HFFc6 (cell line): Measurements from ENCODE around the gene ITPR3. TPM values are rescaled to one million over a fixed set of nuclear protein-coding genes. Genes with fewer than 3 reads are reported as not detected.
A peak's percentile ranks its signal among the peaks of the same experiment; 100 is the strongest.

Experiments
- DNase-seq: peaks from one replicate; pipeline ENCODE4 v3.0.0-alpha.2; 2018
- H3K27ac Mint-ChIP-seq: 2 replicates; pipeline ENCODE4 v1.8.0; 2020; ENCODE audit warnings: mild to moderate bottlenecking, mixed read lengths
- H3K27me3 Mint-ChIP-seq: 2 replicates; pipeline ENCODE4 v1.8.0; 2021; ENCODE audit warnings: mild to moderate bottlenecking, moderate library complexity, mixed read lengths; ENCODE audit not compliant: insufficient read depth
- H3K36me3 Mint-ChIP-seq: 2 replicates; pipeline ENCODE4 v1.8.0; 2021; ENCODE audit warnings: low read depth, mixed read lengths
- H3K4me1 Mint-ChIP-seq: 2 replicates; pipeline ENCODE4 v1.8.0; 2020; ENCODE audit warnings: low read depth, mixed read lengths
- H3K4me3 Mint-ChIP-seq: 2 replicates; pipeline ENCODE4 v1.8.0; 2020; ENCODE audit warnings: mild to moderate bottlenecking, moderate library complexity, mixed read lengths
- H3K9me3 Mint-ChIP-seq: 2 replicates; pipeline ENCODE4 v1.8.0; 2020; ENCODE audit warnings: mild to moderate bottlenecking, mixed read lengths
- CTCF ChIP-seq: fragments of 200-600 bp; sonication (generic); IDR thresholded peaks from 2 replicates; pipeline ENCODE4 v1.5.0; 2021; ENCODE audit warnings: antibody characterized with exemption, mild to moderate bottlenecking
- total RNA-seq, 6 experiments: library from RNA; stranded (reverse); fragmentation: NEBNext Ultra II Directional; extraction: Animal tissue kit (Norgen Biotek cat#: 25700); gene quantifications; 2 replicates in 1 of 6; 3 replicates in 5 of 6; pipeline ENCODE4 v1.2.3, GENCODE V29; 2021

The ITPR3 gene
- total RNA-seq, 6 experiments from 2014 or later = 20.2 to 30.3 (median 26.9) TPM

GRCh38 chr6:33675968-33676367 lies 54.8 kb downstream of the ITPR3 start:
- Mint-ChIP-seq H3K27me3 (peaks cover 2% of the 10 kb centered on the region), H3K36me3 (peaks cover 16% of the 10 kb centered on the region), H3K27ac (peak overlapping the region; percentile 74), H3K9me3 (no peaks in the 10 kb centered on the region), H3K4me3 (no peak overlapping the region), H3K4me1 (peaks cover 63% of the 10 kb centered on the region)
- DNase-seq = no peak
- no peak for TF ChIP-seq CTCF

DNA sequence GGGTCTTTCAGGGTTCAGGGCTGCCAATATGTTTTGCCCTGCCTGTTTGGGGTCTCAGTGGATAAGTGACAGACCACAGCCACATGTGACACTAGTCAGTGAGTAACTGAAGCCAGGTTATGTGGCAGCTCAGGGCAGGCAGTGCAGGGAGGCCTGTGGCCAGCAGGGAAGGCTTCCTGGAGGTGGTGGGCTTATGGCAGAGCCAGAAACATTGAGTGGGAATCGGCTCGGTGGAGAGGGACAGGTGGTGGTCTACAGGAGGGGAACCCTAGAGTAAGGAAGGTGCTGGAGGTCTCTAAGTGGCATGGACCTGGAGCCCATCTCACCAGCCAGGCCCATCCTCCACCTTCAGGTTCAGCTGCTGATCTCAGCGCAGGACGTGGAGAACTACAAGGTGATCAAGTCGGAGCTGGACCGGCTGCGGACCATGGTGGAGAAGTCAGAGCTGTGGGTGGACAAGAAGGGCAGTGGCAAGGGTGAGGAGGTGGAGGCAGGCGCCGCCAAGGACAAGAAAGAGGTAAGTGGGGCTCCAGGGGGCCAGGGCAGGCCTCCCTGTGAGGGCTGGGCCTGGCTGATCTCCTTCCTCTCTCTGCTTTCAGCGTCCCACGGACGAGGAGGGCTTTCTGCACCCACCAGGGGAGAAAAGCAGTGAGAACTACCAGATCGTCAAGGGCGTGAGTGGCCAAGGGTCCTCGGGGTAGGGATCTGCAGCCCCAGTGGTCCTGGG lies 55.5 kb downstream of the ITPR3 start:
- TF ChIP-seq CTCF = no peak
- Mint-ChIP-seq H3K27ac (peak overlapping the region; percentile 74), H3K9me3 (no peaks in the 10 kb centered on the region), H3K27me3 (peaks cover 2% of the 10 kb centered on the region), H3K4me3 (no peak overlapping the region; the same call in 1 of the 2 replicates), H3K36me3 (peaks cover 16% of the 10 kb centered on the region), H3K4me1 (peaks cover 59% of the 10 kb centered on the region)
- DNase-seq = no peak

DNA sequence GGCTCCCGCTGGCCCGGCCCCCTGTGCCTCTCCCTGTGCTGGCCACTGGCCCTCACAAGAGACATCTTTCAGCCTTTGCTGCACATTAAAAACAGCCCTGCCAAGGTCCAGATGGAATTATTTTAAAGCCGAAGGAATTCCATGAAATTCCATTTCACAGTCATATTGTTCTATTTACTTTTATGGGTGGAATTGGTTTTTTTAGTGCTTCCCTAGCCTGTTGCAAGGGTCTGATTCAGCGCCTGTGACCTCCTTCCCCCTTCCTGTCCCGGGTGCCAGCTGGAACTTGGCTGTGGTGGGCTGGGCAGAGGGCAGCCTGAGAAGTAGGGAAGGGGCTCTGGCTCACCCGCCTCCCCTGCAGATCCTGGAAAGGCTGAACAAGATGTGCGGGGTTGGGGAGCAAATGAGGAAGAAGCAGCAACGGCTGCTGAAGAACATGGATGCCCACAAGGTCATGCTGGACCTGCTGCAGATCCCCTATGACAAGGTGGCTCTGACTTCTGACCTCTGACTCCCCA lies 56.1 kb downstream of the ITPR3 start:
- DNase-seq = peak; percentile 36
- TF ChIP-seq CTCF = no peak
- Mint-ChIP-seq H3K9me3 (no peaks in the 10 kb centered on the region), H3K27ac (peak overlapping the region; percentile 74), H3K4me3 (no peak overlapping the region), H3K4me1 (peaks cover 55% of the 10 kb centered on the region), H3K27me3 (peaks cover 2% of the 10 kb centered on the region), H3K36me3 (peaks cover 16% of the 10 kb centered on the region)

- peaks cover 52% of the 10 kb centered on the region for H3K4me1 Mint-ChIP-seq
- no peak for TF ChIP-seq CTCF
- H3K4me3 Mint-ChIP-seq = no peak overlapping the region
- H3K36me3 Mint-ChIP-seq = peaks cover 16% of the 10 kb centered on the region
- DNase-seq = no peak
- H3K27me3 Mint-ChIP-seq = peaks cover 2% of the 10 kb centered on the region
- peak overlapping the region; percentile 74 for H3K27ac Mint-ChIP-seq
- no peaks in the 10 kb centered on the region for H3K9me3 Mint-ChIP-seq
Observed at GRCh38 chr6:33677689-33678088, 56.6 kb downstream of the ITPR3 start.

DNA sequence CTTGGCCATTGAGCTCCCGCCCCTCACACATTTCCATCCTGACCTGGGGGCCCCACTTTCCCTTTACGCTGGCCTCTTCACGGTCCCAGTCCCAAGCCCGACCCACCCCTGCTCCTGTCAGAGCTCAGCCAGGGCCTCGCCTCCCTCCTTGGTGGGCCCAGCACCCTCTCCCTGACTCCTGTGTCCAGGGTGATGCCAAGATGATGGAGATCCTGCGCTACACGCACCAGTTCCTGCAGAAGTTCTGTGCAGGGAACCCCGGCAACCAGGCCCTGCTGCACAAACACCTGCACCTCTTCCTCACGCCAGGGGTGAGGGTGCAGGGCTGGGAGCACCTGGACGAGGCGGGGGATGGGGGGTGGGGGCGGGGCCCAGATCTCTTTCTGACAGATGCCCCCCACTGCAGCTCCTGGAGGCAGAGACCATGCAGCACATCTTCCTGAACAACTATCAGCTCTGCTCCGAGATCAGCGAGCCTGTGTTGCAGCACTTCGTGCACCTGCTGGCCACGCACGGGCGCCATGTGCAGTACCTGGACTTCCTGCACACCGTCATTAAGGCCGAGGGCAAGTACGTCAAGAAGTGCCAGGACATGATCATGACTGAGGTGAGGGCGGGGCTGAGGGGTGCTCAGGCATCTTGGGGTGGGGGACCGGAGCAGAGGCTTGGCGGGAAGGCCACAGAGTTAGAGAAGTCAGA lies 57.3 kb downstream of the ITPR3 start:
- H3K4me1 Mint-ChIP-seq = peaks cover 45% of the 10 kb centered on the region
- peak overlapping the region; percentile 74; the same call in 1 of the 2 replicates for H3K27ac Mint-ChIP-seq
- no peak overlapping the region for H3K4me3 Mint-ChIP-seq
- H3K27me3 Mint-ChIP-seq = peaks cover 2% of the 10 kb centered on the region
- no peaks in the 10 kb centered on the region for H3K9me3 Mint-ChIP-seq
- peaks cover 16% of the 10 kb centered on the region for H3K36me3 Mint-ChIP-seq
- TF ChIP-seq CTCF = no peak
- DNase-seq = no peak
